Measurements from ENCODE around the gene NRN1. TPM values are rescaled to one million over a fixed set of nuclear protein-coding genes. Genes with fewer than 3 reads are reported as not detected.
A peak's percentile ranks its signal among the peaks of the same experiment; 100 is the strongest.

NRN1 gene
- total RNA-seq, 1 donor from 2014 or later = 24.4 TPM

DNA sequence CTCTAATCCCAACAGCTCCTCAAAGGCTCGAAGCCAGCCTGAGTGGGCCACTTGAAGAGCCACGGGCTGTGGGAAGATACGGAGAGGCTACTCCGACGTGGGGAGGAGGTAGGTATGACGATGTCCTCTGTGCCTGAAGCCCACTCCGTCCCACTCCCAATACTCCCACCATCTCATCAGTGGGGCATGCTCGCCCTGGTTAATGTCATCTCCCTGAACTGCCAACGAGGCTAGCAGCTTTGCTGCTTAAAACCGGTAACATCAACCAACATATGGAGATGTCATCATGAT is 11.1 kb downstream of the NRN1 start:
- intact Hi-C loops (cut with DNase I) = no loop called here
- Histone ChIP-seq H3K27ac (peak overlapping the region; percentile 39), H3K27me3 (peaks cover 85% of the 10 kb centered on the region), H3K9me3 (no peaks in the 10 kb centered on the region), H3K4me3 (peak overlapping the region; percentile 68), H3K4me1 (peaks cover 21% of the 10 kb centered on the region), H3K36me3 (no peaks in the 10 kb centered on the region)
- TF ChIP-seq, protein P1, sequence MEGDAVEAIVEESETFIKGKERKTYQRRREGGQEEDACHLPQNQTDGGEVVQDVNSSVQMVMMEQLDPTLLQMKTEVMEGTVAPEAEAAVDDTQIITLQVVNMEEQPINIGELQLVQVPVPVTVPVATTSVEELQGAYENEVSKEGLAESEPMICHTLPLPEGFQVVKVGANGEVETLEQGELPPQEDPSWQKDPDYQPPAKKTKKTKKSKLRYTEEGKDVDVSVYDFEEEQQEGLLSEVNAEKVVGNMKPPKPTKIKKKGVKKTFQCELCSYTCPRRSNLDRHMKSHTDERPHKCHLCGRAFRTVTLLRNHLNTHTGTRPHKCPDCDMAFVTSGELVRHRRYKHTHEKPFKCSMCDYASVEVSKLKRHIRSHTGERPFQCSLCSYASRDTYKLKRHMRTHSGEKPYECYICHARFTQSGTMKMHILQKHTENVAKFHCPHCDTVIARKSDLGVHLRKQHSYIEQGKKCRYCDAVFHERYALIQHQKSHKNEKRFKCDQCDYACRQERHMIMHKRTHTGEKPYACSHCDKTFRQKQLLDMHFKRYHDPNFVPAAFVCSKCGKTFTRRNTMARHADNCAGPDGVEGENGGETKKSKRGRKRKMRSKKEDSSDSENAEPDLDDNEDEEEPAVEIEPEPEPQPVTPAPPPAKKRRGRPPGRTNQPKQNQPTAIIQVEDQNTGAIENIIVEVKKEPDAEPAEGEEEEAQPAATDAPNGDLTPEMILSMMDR (IDR thresholded peaks at IDR 0.05) = no peak
- ATAC-seq = no peak
- DNase-seq = no peak

DNA sequence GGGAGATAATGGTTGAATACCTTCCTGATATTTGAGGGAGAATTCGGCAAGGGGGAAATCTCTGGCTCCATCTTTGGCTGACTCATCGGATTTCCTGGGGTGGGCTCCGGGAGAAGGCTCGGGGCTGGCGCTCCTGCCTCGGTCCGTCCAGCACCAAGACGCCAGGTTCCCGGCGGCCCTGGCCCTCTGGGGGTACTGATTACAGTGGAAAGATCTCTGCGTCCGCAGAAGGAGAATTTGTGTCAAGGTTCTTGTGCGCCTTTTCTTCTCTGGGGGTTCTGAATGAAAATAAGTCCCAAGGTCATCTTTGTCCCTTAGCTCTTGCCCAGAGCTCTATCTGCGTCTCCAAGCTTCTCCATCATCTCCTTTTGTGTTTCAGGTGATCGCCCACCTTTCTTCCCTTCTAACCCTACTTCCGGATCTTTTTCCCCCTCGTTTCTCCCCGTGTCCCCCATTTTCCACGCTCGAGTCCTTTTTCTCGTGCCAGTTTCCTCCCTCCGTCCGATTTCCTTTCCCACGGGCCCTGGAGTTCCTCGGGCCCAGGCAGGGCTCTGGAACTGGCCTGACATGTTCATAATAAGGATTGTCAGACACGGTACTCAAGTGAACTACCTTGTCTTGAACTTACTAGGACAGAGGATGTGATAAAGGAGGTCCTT is 11.6 kb downstream of the NRN1 start:
- H3K27me3 ChIP-seq = peaks cover 80% of the 10 kb centered on the region
- DNase-seq (no peak), ATAC-seq (no peak)
- H3K36me3 ChIP-seq = no peaks in the 10 kb centered on the region
- intact Hi-C loops (cut with DNase I) = no loop called here
- H3K27ac ChIP-seq = no peak overlapping the region
- peaks cover 21% of the 10 kb centered on the region for H3K4me1 ChIP-seq
- TF ChIP-seq, protein P1 (IDR thresholded peaks at IDR 0.05) = no peak
- no peak overlapping the region for H3K4me3 ChIP-seq
- H3K9me3 ChIP-seq = no peaks in the 10 kb centered on the region

DNA sequence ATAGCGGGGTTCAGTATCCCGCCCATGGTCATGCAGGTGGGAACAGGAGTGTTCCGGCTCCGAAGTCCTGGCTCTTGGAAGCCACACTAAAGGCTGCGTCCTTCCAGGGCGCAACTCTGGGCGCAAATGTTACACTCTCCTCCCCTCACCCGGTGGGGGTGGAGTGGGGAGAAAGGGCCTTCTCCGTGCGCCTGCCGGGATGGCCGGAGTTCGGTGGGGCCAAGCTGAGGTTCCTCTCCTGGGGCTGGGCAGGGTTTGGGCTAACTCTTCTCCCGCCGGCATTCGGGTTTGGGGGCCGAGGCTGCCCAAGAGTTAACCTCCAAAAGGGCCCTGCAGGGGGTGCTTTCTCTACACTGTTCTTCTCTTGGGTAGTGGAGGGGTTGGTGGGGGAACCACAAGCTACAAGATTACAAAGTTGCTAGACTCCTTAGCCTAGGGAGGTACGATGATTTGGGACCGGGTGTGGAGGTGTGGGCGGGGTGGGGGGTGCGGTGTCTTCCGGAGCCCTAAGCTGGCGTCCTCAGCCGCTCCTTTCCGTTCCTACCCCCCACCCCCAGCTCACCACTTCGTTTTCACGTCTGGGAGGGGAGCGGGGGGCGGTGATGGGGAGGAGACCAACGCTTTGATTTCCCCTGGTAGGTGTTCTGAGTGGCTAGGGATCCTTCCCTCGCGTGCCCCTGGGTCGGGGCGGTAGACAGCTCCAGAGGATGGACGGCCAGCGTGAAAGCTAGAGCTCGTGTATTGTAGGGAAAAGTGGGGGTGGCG is 12.3 kb downstream of the NRN1 start:
- TF ChIP-seq, protein P1 (IDR thresholded peaks at IDR 0.05) = no peak

DNA sequence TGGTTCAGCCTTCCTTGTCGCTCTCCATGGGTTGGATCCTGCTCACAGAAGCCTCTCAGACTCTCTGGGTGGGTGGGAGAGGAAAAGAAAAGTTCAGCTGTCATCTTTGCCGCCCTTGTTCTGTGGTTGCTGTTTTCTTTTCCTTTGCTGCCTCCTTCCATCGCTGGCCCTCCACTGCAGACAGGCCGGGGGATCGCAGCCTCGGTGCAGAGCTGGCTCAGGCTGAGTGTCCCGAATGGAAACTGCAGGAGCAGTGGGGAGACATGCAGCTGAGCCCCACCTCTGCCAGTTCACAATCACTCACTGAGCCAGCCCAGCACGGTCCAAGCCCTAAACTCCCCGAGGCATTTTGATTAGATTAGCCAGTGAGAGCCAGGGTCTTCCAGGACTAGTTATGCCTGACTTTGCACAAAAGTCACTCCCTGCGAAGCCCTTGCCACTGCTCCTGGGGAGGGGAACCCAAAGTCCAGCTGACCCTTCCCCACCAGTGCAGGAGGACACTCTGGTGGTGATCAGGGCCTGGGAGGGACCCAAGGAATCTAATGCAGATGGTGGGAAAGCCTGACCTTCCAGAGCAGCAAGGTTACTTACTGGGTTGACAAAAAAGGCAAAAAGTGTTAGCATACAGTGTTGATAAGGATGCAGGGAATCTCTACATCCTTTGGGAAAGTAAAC is 14.0 kb downstream of the NRN1 start:
- no peak for DNase-seq
- TF ChIP-seq, protein P1 (IDR thresholded peaks at IDR 0.05) = no peak
- Histone ChIP-seq H3K27ac (no peak overlapping the region), H3K36me3 (no peaks in the 10 kb centered on the region), H3K27me3 (peaks cover 56% of the 10 kb centered on the region), H3K9me3 (no peaks in the 10 kb centered on the region), H3K4me1 (peaks cover 13% of the 10 kb centered on the region), H3K4me3 (no peak overlapping the region)
- intact Hi-C loops (cut with DNase I) = no loop called here
- no peak for ATAC-seq

More for the DNA sequence above, 12.3 kb downstream of the NRN1 start:
- peaks cover 73% of the 10 kb centered on the region for H3K27me3 ChIP-seq
- no peaks in the 10 kb centered on the region for H3K36me3 ChIP-seq
- peaks cover 21% of the 10 kb centered on the region for H3K4me1 ChIP-seq
- no peak overlapping the region for H3K4me3 ChIP-seq
- H3K27ac ChIP-seq = no peak overlapping the region
- ATAC-seq (no peak), DNase-seq (no peak)
- intact Hi-C loops (cut with DNase I) = no loop called here
- no peaks in the 10 kb centered on the region for H3K9me3 ChIP-seq

DNA sequence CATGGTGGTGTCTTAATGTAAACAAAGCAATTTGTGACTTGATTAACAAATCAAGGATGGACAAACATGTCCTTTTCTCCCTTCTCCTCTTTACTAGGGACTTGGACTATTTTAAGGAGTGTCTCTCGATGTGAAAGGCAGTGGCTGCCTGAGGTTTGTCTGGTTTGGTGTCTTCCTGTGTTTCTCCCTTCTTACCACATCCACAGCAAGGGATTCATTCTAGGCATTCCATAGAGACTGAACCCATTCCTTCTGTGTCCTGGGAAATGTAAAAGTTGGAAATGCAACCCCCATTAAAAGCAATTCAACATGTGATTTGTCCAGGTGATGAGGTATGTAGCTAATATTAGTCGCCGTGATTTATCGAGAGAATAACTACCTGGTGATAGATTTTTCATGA is 15.9 kb downstream of the NRN1 start:
- peaks cover 37% of the 10 kb centered on the region for H3K27me3 ChIP-seq
- ATAC-seq (no peak), DNase-seq (no peak)
- H3K4me3 ChIP-seq = no peak overlapping the region
- TF ChIP-seq, protein P1 (IDR thresholded peaks at IDR 0.05) = no peak
- H3K4me1 ChIP-seq = no peaks in the 10 kb centered on the region
- H3K36me3 ChIP-seq = no peaks in the 10 kb centered on the region
- H3K27ac ChIP-seq = no peak overlapping the region
- H3K9me3 ChIP-seq = no peaks in the 10 kb centered on the region
- intact Hi-C loops (cut with DNase I) = no loop called here
